Smooth muscle cell (in vitro differentiated cells): ENCODE measurements around the gene PRIMPOL. TPM values are rescaled to one million over a fixed set of nuclear protein-coding genes. Genes with fewer than 3 reads are reported as not detected.
A peak's percentile ranks its signal among the peaks of the same experiment; 100 is the strongest.

Source experiments
- DNase-seq: peaks from one replicate; lab custom pipeline; 2025; ENCODE audit not compliant: unreplicated experiment; lab: John Stamatoyannopoulos, UW
- H2AFZ ChIP-seq: fragments of 200-600 bp; sonication (generic); 2 replicates; pipeline ENCODE4 v1.6.0; 2016; ENCODE audit warnings: antibody characterized with exemption, low read depth, mild to moderate bottlenecking
- H3F3A ChIP-seq: fragments of 200-600 bp; sonication (generic); 2 replicates; pipeline ENCODE4 v1.6.0; 2017; ENCODE audit warnings: antibody characterized with exemption, low read depth
- H3K27ac ChIP-seq: fragments of 200-600 bp; sonication (generic); 2 replicates; pipeline ENCODE4 v1.5.1; 2016; ENCODE audit warnings: low read depth, mild to moderate bottlenecking
- H3K27me3 ChIP-seq: fragments of 200-600 bp; sonication (generic); 2 replicates; pipeline ENCODE4 v1.6.1; 2016; ENCODE audit warnings: low read depth, mild to moderate bottlenecking
- H3K36me3 ChIP-seq: fragments of 200-600 bp; sonication (generic); 2 replicates; pipeline ENCODE4 v1.5.1; 2016; ENCODE audit warnings: low read depth
- H3K4me1 ChIP-seq: fragments of 200-600 bp; sonication (generic); 2 replicates; pipeline ENCODE4 v1.5.1; 2016; ENCODE audit warnings: low read depth
- H3K4me2 ChIP-seq: fragments of 200-600 bp; sonication (generic); 2 replicates; pipeline ENCODE4 v1.6.0; 2016; ENCODE audit warnings: mild to moderate bottlenecking
- H3K4me3 ChIP-seq: fragments of 200-600 bp; sonication (generic); 2 replicates; pipeline ENCODE4 v1.5.1; 2016; ENCODE audit warnings: mild to moderate bottlenecking
- H3K79me2 ChIP-seq: fragments of 200-600 bp; sonication (generic); 2 replicates; pipeline ENCODE4 v1.6.0; 2016; ENCODE audit warnings: low read depth, mild to moderate bottlenecking
- H3K9ac ChIP-seq: fragments of 200-600 bp; sonication (generic); 2 replicates; pipeline ENCODE4 v1.6.0; 2016; ENCODE audit warnings: low read depth
- H3K9me3 ChIP-seq: fragments of 200-600 bp; sonication (generic); replicated peaks from 2 replicates; pipeline ENCODE4 v1.5.1; 2016; ENCODE audit warnings: low read depth
- H4K20me1 ChIP-seq: fragments of 200-600 bp; sonication (generic); 2 replicates; pipeline ENCODE4 v1.6.0; 2016; ENCODE audit warnings: low read depth
- WGBS: methylation state at CpG from one replicate; pipeline ENCODE4 v1.1.7; 2016; ENCODE audit warnings: low lambda C conversion rate; 5-methylcytosine and 5-hydroxymethylcytosine counted together
- polyA plus RNA-seq: library from polyadenylated mRNA; unstranded; fragments of >200 nt; fragmentation: Nextera tagmentation; extraction: Ambion mirVana; gene quantifications from 2 replicates; pipeline ENCODE4 v1.2.1, GENCODE V29; 2016
- total RNA-seq: library from RNA; depleted of rRNA; stranded (reverse); fragments of >200 nt; gene quantifications from 2 replicates; pipeline ENCODE4 v1.2.3, GENCODE V29; 2014
- TF ChIP-seq, protein P1 (sequence below): fragments of 200-600 bp; sonication (generic); IDR thresholded peaks from 2 replicates; pipeline ENCODE4 v1.5.1; 2017; ENCODE audit warnings: borderline replicate concordance, mild to moderate bottlenecking, antibody characterized with exemption; ENCODE audit not compliant: insufficient read depth, poor library complexity, severe bottlenecking

The PRIMPOL gene
- total and polyA plus RNA-seq, 2 experiments from 2014 or later = 7.5 to 15.4 TPM

DNA sequence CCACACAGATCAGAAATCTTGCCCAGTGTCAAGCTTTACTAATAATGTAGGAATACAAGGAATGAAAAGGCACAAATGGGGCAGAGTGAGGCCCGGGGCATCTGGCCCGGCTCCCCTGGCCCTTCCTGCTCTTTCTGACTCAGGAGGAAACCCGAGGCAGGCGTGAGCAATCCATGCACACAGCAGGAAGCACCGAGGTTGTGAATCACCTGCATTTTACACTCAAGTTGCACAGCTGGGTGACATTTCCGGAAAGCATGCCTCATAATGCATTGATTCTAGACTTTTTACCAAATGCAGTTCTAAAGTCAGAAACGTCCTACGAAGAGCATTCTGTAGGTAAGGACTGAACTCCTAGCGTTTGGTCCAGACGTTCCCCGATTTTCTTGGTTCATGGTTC, 38.9 kb downstream of the PRIMPOL start:
- H3K4me2 ChIP-seq = no peak overlapping the region
- no peaks in the 10 kb centered on the region for H3K27me3 ChIP-seq
- H3K9ac ChIP-seq = no peak overlapping the region
- H3F3A ChIP-seq = no peaks in the 10 kb centered on the region
- H2AFZ ChIP-seq = no peak overlapping the region
- H4K20me1 ChIP-seq = no peaks in the 10 kb centered on the region
- H3K36me3 ChIP-seq = no peaks in the 10 kb centered on the region
- H3K9me3 ChIP-seq = no peaks in the 10 kb centered on the region
- no peak overlapping the region for H3K4me3 ChIP-seq
- peak overlapping the region; percentile 56 for H3K27ac ChIP-seq
- no peaks in the 10 kb centered on the region for H3K4me1 ChIP-seq
- DNase-seq = no peak
- no peaks in the 10 kb centered on the region for H3K79me2 ChIP-seq
- TF ChIP-seq, protein P1, sequence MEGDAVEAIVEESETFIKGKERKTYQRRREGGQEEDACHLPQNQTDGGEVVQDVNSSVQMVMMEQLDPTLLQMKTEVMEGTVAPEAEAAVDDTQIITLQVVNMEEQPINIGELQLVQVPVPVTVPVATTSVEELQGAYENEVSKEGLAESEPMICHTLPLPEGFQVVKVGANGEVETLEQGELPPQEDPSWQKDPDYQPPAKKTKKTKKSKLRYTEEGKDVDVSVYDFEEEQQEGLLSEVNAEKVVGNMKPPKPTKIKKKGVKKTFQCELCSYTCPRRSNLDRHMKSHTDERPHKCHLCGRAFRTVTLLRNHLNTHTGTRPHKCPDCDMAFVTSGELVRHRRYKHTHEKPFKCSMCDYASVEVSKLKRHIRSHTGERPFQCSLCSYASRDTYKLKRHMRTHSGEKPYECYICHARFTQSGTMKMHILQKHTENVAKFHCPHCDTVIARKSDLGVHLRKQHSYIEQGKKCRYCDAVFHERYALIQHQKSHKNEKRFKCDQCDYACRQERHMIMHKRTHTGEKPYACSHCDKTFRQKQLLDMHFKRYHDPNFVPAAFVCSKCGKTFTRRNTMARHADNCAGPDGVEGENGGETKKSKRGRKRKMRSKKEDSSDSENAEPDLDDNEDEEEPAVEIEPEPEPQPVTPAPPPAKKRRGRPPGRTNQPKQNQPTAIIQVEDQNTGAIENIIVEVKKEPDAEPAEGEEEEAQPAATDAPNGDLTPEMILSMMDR = no peak
- 42% methylated on average over 11 of the region's 11 CpGs for WGBS

DNA sequence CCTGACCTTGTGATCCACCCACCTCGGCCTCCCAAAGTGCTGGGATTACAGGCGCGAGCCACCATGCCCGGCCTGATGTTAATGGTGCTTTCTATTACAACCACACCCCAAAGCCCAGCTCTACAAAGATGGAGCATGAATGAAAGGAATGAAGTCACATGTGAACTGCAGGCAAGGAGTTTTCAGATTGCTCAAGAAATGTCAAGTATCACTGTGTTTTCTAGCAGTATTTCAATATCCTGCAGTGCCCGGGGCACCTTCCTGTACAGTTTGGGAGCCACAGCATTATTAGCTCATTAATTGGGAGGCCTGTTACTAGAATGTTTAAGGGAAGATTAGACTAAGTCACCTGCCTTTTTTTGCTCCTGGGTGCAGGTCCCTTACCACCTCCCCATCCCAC, 40.1 kb downstream of the PRIMPOL start:
- no peaks in the 10 kb centered on the region for H3F3A ChIP-seq
- H3K9ac ChIP-seq = no peak overlapping the region
- H3K79me2 ChIP-seq = no peaks in the 10 kb centered on the region
- H3K4me3 ChIP-seq = no peak overlapping the region
- no peaks in the 10 kb centered on the region for H3K27me3 ChIP-seq
- H3K4me2 ChIP-seq = no peak overlapping the region
- H3K4me1 ChIP-seq = no peaks in the 10 kb centered on the region
- H4K20me1 ChIP-seq = no peaks in the 10 kb centered on the region
- H3K9me3 ChIP-seq = no peaks in the 10 kb centered on the region
- 56% methylated on average over 5 of the region's 5 CpGs for WGBS
- TF ChIP-seq, protein P1 = no peak
- no peak overlapping the region for H2AFZ ChIP-seq
- no peaks in the 10 kb centered on the region for H3K36me3 ChIP-seq
- DNase-seq = no peak
- no peak overlapping the region for H3K27ac ChIP-seq

DNA sequence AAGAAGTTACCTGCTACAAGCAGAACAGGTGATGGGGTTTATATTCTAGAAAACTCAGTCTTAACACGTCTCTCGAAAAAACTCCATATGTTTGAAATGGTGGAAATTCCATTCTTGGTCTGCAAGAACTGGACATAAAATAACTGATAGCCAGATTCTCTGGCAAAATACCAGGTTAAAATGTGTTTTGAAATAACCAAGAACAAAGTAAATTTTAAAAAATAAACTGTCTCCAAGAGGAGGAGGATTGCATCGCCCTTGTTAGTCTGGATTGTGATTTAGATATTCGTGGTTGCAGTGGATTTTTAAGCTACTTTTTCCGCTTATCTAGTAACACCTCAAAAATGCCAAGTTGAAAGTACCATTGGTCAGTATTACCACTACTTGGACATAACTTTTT, 43.5 kb downstream of the PRIMPOL start:
- no peaks in the 10 kb centered on the region for H3K36me3 ChIP-seq
- 94% methylated on average over 5 of the region's 5 CpGs for WGBS
- H3K27ac ChIP-seq = no peak overlapping the region
- H3K79me2 ChIP-seq = no peaks in the 10 kb centered on the region
- DNase-seq = no peak
- no peaks in the 10 kb centered on the region for H3F3A ChIP-seq
- H2AFZ ChIP-seq = no peak overlapping the region
- TF ChIP-seq, protein P1 = no peak
- H3K4me3 ChIP-seq = no peak overlapping the region
- no peaks in the 10 kb centered on the region for H3K4me1 ChIP-seq
- H4K20me1 ChIP-seq = no peaks in the 10 kb centered on the region
- no peak overlapping the region for H3K9ac ChIP-seq
- H3K9me3 ChIP-seq = no peaks in the 10 kb centered on the region
- H3K4me2 ChIP-seq = no peak overlapping the region
- no peaks in the 10 kb centered on the region for H3K27me3 ChIP-seq

DNA sequence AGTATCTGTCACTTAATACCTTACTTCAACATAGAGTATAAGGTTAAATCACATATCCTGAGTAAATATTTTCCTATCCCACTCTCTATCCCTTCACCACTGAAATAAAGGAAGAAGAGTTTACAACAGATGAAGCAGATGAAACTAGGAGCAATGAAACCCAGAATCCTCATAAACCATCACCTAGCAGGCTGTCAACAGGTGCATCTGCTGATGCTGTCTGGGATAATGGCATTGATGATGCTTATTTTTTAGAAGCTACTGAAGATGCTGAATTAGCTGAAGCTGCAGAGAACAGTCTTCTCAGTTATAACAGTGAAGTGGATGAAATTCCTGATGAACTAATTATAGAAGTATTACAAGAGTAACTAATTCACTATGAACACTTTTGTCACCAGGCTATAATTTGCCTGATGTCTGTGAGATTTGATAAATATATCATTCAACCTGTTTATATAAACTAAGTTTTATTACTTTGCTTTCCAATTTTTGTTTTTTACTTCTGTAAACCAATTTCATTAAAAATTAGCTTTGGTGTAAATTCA, 44.9 kb downstream of the PRIMPOL start:
- no peak overlapping the region for H3K9ac ChIP-seq
- TF ChIP-seq, protein P1 = no peak
- no peaks in the 10 kb centered on the region for H3K36me3 ChIP-seq
- no peaks in the 10 kb centered on the region for H3F3A ChIP-seq
- no peak overlapping the region for H3K4me2 ChIP-seq
- H3K4me1 ChIP-seq = no peaks in the 10 kb centered on the region
- no peaks in the 10 kb centered on the region for H3K79me2 ChIP-seq
- DNase-seq = no peak
- no peak overlapping the region for H3K4me3 ChIP-seq
- H3K27ac ChIP-seq = no peak overlapping the region
- no peak overlapping the region for H2AFZ ChIP-seq
- H4K20me1 ChIP-seq = no peaks in the 10 kb centered on the region
- no peaks in the 10 kb centered on the region for H3K9me3 ChIP-seq
- H3K27me3 ChIP-seq = no peaks in the 10 kb centered on the region
